ENCODE measurements around the gene TCEAL9. TPM values are rescaled to one million over a fixed set of nuclear protein-coding genes. Genes with fewer than 3 reads are reported as not detected.
"Not testable (repeated sequence)": the region's sequence is repeated elsewhere in the genome, so short reads cannot be mapped to it uniquely, and the experiment has no call there.

TCEAL9 gene
- total RNA-seq, 4 donors from 2014 or later, result 55.2 to 129 (median 70.8) TPM

- no peak for DNase-seq (ENCODE audit: low spot score)
- TF ChIP-seq, protein P1, sequence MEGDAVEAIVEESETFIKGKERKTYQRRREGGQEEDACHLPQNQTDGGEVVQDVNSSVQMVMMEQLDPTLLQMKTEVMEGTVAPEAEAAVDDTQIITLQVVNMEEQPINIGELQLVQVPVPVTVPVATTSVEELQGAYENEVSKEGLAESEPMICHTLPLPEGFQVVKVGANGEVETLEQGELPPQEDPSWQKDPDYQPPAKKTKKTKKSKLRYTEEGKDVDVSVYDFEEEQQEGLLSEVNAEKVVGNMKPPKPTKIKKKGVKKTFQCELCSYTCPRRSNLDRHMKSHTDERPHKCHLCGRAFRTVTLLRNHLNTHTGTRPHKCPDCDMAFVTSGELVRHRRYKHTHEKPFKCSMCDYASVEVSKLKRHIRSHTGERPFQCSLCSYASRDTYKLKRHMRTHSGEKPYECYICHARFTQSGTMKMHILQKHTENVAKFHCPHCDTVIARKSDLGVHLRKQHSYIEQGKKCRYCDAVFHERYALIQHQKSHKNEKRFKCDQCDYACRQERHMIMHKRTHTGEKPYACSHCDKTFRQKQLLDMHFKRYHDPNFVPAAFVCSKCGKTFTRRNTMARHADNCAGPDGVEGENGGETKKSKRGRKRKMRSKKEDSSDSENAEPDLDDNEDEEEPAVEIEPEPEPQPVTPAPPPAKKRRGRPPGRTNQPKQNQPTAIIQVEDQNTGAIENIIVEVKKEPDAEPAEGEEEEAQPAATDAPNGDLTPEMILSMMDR (IDR thresholded peaks at IDR 0.05), result no peak
- no peak for ATAC-seq (ENCODE audit: low FRiP score)
These were observed 17.6 kb upstream of the TCEAL9 start for GRCh38 chrX:103338663-103339062.

- DNase-seq (ENCODE audit: low spot score) (no peak), ATAC-seq (ENCODE audit: low FRiP score) (no peak)
These were observed 13.2 kb upstream of the TCEAL9 start for GRCh38 chrX:103343105-103343504.

GRCh38 chrX:103344606-103345005 is 11.7 kb upstream of the TCEAL9 start:
- DNase-seq (ENCODE audit: low spot score) (no peak), ATAC-seq (ENCODE audit: low FRiP score) (no peak)
- TF ChIP-seq, protein P1 (IDR thresholded peaks at IDR 0.05), result no peak

More at GRCh38 chrX:103343105-103343504, 13.2 kb upstream of the TCEAL9 start:
- TF ChIP-seq, protein P1 (IDR thresholded peaks at IDR 0.05), result peak in 1 of 3 donors; percentile 23

DNA sequence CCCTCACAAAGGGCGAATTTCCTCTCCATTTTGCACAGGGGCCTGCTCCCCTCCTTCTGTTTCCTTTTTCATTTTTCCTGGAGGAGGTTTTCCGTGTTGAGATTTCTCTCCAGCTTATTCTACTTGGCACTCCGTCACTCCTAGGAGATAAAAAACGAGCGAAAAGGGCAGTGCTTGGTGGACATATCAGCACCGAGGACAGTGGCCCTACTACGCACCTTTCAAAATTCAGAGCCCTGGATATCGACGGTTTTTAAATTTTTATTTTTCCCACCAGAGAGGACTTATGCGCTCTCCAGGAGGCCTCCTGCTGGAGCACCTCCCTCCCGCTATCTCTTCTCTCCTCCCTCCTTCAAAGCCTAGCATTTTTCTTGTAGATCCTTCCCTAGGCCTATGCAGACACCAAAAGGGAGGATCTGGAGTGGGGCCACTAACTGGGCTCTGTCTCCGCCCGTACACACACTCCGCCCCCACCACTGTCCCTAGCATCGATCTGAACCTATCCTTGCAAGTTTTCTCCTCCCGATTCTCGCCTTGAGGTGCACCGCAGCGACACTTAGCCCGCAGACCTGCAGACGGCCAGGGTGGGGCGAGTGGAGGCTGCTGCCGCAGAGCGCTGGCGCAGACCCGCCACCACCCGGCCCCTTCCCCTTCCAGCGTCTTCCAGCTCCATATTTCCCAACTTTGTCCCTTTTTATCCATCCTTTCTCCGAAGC is 8.5 kb upstream of the TCEAL9 start:
- ATAC-seq (ENCODE audit: low FRiP score) (no peak), DNase-seq (ENCODE audit: low spot score) (no peak)
- TF ChIP-seq, protein P1 (IDR thresholded peaks at IDR 0.05), result no peak

- TF ChIP-seq, protein P1 (IDR thresholded peaks at IDR 0.05), result no peak
- DNase-seq (ENCODE audit: low spot score) (no peak), ATAC-seq (ENCODE audit: low FRiP score) (peak; percentile 24)
These were observed 552 bp downstream of the TCEAL9 start for GRCh38 chrX:103356858-103357257.

GRCh38 chrX:103357871-103358270 is 1.6 kb downstream of the TCEAL9 start:
- TF ChIP-seq, protein P1 (IDR thresholded peaks at IDR 0.05), result no peak
- no peak for ATAC-seq (ENCODE audit: low FRiP score)

GRCh38 chrX:103359605-103360004 is 3.3 kb downstream of the TCEAL9 start:
- not testable (repeated sequence) for ATAC-seq (ENCODE audit: low FRiP score); DNase-seq (ENCODE audit: low spot score)

More at GRCh38 chrX:103357871-103358270, 1.6 kb downstream of the TCEAL9 start:
- DNase-seq (ENCODE audit: low spot score), result no peak
